ENCODE measurements around the gene NALCN. TPM values are rescaled to one million over a fixed set of nuclear protein-coding genes. Genes with fewer than 3 reads are reported as not detected.

NALCN gene
- total RNA-seq, 4 donors from 2014 or later: under 0.01 to 13.2 (median 1.4) TPM

GRCh38 chr13:101202590-101202989 is 213.7 kb downstream of the NALCN start:
- no peak for TF ChIP-seq CTCF (IDR thresholded peaks at IDR 0.05)
- Histone ChIP-seq H3K27me3 (no peaks in the 10 kb centered on the region), H3K4me1 (no peaks in the 10 kb centered on the region), H3K36me3 (no peaks in the 10 kb centered on the region), H3K4me3 (no peak overlapping the region), H3K27ac (no peak overlapping the region), H3K9me3 (no peaks in the 10 kb centered on the region)
- intact Hi-C loops (cut with DNase I; ENCODE audit: low total_unique reads): no loop called here
- DNase-seq: no peak

- no peak for TF ChIP-seq POLR2A (IDR thresholded peaks at IDR 0.05)
- no peak for TF ChIP-seq CTCF (IDR thresholded peaks at IDR 0.05)
- H3K27ac ChIP-seq: no peak overlapping the region
Measured at GRCh38 chr13:101190976-101191375, 225.3 kb downstream of the NALCN start.

DNA sequence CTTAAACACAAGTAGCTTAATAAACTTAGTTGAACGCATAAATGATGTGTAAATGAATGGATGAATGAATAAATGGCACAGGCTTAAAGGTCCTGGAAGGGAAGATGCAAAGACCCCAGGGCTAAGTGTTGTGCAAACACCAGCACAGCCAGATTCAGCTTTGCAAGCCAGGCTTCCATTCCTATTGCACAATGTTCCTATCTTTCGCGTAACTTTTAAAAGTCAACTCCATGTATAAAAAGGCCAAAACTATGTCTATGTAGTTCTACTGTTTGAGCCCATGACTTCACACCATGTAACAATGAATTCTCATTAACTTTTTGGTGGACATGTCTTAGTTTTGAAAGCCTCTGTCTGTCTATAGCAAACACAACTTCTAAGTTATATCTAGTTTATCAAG is 226.0 kb downstream of the NALCN start:
- Histone ChIP-seq H3K27ac (no peak overlapping the region), H3K4me3 (no peak overlapping the region), H3K9me3 (no peaks in the 10 kb centered on the region), H3K27me3 (no peaks in the 10 kb centered on the region), H3K4me1 (no peaks in the 10 kb centered on the region), H3K36me3 (no peaks in the 10 kb centered on the region)
- intact Hi-C loops (cut with DNase I; ENCODE audit: low total_unique reads): no loop called here
- no peak for DNase-seq
- TF ChIP-seq CTCF (IDR thresholded peaks at IDR 0.05): no peak
- TF ChIP-seq POLR2A (IDR thresholded peaks at IDR 0.05): no peak

More at GRCh38 chr13:101190976-101191375, 225.3 kb downstream of the NALCN start:
- H3K27me3 ChIP-seq: no peaks in the 10 kb centered on the region
- H3K4me1 ChIP-seq: no peaks in the 10 kb centered on the region
- DNase-seq: no peak
- H3K36me3 ChIP-seq: no peaks in the 10 kb centered on the region
- intact Hi-C loops (cut with DNase I; ENCODE audit: low total_unique reads): no loop called here
- H3K4me3 ChIP-seq: no peak overlapping the region
- no peaks in the 10 kb centered on the region for H3K9me3 ChIP-seq

DNA sequence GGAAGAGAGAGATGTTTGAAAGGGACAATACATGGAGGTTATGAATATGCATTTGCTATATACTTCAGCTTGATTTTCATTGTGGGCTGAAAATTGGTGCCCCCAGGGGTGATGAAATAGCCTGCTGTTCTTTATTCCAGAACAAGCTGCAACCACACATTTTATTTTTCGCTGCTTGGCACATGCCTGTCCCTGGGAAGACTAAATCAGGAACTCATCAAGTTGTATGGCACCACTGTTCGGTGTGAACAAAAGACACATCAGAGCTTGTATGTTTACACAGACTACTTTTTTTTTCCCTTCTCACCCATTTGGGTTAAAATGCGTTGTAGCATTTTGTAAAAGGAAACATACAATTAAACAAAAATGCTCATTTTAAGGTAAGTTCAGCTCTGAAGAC is 230.7 kb downstream of the NALCN start:
- no peak for DNase-seq
- Histone ChIP-seq H3K36me3 (no peaks in the 10 kb centered on the region), H3K4me3 (no peak overlapping the region), H3K9me3 (no peaks in the 10 kb centered on the region), H3K27ac (no peak overlapping the region), H3K4me1 (no peaks in the 10 kb centered on the region), H3K27me3 (no peaks in the 10 kb centered on the region)
- intact Hi-C loops (cut with DNase I; ENCODE audit: low total_unique reads): no loop called here
- TF ChIP-seq POLR2A (IDR thresholded peaks at IDR 0.05) (no peak), CTCF (IDR thresholded peaks at IDR 0.05) (no peak)

GRCh38 chr13:101181076-101181685 is 235.1 kb downstream of the NALCN start:
- intact Hi-C loops (cut with DNase I; ENCODE audit: low total_unique reads): no loop called here
- Histone ChIP-seq H3K4me1 (no peaks in the 10 kb centered on the region), H3K4me3 (no peak overlapping the region), H3K27me3 (no peaks in the 10 kb centered on the region), H3K27ac (no peak overlapping the region), H3K36me3 (no peaks in the 10 kb centered on the region), H3K9me3 (no peaks in the 10 kb centered on the region)
- no peak for DNase-seq
- TF ChIP-seq CTCF (IDR thresholded peaks at IDR 0.05) (no peak), POLR2A (IDR thresholded peaks at IDR 0.05) (no peak)

Measured in uterus (tissue), 4 donors.